NCI-H2081 (cell line): ENCODE measurements around the gene DPEP3.
A peak's percentile ranks its signal among the peaks of the same experiment; 100 is the strongest.

Experiments
- DNase-seq, 2 experiments: peaks; one replicate each; lab custom pipeline; 2025; lab: John Stamatoyannopoulos, UW

Gene DPEP3

GRCh38 chr16:67966549-67967182 lies 13.6 kb downstream of the DPEP3 start:
- DNase-seq: no peak

DNA sequence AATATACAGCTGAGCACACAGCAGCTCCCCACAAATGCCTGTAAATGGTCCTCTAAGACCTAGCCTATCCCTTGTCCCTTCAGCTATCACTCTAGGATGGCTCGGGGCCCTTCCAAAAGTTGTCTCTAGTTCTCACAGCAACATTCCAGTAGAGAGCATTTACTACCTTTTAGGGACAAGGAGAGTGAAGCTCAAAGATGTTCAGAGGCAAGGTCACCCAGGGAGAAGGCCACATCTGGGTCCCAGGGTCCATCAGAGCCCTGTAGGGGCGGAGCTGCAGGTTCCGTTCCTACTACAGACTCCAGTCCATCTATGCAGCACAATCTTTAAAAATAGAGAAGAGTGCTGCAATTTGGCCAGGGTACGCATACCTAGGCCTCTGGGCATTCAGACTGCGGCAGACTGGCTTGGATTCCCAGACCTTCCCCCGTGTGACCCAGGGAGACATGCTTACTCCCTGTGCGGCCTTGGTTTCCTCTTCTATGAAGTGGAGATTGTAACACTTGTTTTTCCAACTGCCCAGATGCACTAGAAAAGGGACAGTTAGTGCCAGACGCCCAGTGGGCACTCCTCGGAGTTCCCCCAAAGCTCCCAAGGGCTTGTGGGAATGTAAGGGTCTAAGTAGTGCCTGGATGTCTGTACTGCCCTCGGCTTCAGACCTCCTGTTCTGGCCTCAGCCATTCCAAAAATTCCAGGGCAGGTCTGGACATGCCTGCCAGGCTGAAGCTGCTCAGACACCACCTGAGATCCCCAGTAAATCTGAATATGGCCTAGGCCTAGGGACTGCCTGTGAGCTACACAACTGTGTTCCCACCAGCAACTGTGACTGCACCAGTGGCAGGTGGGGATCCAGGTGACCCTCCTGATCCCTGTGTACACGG lies 14.4 kb downstream of the DPEP3 start:
- DNase-seq: no peak

DNA sequence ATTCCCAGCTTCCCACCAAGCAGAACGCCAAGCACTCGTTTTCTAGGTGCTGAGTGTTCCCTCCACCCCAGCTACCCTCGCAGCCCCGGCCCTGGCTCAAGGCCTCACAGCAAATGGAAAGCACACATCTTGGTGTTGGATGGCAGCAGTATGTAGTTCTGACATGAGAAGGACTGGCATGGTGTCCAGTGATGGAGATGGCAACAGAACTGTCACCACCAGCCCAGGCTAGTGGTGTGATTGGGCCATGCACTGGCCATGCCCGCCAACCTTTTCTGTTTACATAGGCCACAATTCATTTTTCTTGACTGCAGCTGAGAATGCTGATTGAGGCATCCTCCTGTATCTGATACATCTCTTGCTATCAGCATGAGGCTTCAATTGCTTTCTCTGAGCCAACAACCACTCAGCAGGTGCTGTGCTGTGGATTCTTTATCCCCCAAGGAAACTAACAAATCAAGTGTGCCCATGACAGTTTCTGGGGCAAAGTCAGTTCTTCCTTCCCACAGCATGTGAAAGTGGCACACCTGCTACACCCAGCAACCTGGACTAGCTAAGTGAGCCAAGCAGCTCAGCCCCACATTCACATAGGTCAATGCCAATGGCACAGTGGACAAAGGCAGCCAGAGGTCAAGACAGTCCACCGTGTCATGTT lies 15.7 kb downstream of the DPEP3 start:
- peak in 1 of 2 experiments; percentile 5 for DNase-seq

GRCh38 chr16:67963662-67964321 lies 16.5 kb downstream of the DPEP3 start:
- no peak for DNase-seq

GRCh38 chr16:67963292-67963661 lies 17.0 kb downstream of the DPEP3 start:
- no peak for DNase-seq

DNA sequence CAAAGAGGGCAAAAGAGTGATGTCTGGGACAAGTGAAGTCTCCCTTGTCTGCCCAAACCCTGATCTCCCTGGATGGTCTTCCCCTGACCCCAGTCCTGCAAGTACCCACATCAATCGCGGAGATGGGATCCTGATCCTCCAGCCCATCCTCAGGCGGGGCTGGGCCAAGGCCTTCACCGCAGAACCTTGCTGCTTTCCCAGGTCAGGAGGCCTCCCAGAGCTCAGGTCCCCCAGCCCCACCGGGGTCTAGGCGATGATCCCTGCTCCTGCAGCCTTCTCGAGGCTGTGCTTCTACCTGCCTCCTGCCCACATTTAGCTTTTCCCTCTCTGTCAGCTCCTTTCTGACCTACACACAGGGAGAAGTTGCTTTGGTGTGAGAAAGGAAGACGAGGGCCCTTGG lies 18.2 kb downstream of the DPEP3 start:
- no peak for DNase-seq

DNA sequence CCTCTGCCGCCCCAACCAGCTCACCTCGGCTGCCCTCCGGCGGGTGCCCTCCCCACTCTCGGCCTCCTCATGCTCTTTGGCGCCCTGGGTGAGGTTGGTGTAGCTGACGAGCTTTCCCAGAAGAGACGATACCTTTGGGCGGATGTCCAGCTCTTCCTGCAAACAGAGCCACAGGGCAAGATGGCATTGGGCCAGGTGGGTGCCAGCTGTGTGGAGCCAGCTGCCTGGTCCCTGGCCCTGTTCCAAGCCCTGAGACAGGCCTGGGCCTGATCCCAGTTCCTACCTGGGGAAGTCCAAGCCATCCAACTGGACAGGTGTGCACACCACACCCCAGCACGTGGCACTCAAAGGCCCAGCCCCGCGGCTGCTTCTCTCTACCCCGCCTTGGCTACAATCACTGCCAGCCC lies 18.7 kb downstream of the DPEP3 start:
- peak; percentile 96 to 98 for DNase-seq

DNA sequence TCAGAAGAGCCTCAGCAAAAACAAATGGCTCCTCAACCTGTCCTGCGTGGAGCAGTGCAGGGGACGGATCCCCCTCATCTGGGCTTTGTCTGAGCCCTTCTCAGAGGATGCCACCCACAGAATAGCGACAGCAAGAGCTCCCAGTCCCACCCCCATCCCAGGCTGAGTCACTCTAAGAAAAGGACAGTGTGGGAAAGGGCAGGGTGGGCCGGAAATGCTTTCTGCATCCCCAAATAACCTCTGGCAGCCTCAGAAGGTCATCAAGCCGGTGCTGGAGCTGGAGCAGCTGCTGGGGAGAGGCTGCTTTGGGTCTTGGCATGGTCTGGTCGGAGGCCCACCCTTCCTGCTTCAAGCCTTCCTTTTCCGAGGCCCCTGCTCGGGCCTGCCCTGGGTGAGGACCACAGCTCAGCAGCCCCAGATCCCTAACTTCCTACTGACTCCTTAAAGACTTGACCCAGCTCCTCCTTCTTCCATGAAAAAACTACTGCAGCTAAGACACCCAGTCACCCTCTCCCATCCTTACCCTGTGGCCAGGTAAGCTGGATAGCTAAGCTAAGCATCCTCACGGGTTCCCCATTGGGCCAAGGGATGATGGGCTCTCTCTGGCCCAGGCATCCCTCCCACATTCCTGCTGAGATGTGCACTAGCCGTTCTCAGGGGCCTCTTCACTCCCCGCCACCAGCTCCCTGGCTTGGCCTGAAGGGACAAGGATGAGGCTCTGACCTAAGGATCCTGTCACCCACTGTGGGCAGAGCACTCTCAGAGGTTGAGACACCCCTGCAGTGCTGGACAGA lies 20.6 kb downstream of the DPEP3 start:
- no peak for DNase-seq

- DNase-seq: no peak
These were observed 22.7 kb downstream of the DPEP3 start for GRCh38 chr16:67957622-67958021.

GRCh38 chr16:67954421-67955196 lies 25.7 kb downstream of the DPEP3 start:
- no peak for DNase-seq

DNA sequence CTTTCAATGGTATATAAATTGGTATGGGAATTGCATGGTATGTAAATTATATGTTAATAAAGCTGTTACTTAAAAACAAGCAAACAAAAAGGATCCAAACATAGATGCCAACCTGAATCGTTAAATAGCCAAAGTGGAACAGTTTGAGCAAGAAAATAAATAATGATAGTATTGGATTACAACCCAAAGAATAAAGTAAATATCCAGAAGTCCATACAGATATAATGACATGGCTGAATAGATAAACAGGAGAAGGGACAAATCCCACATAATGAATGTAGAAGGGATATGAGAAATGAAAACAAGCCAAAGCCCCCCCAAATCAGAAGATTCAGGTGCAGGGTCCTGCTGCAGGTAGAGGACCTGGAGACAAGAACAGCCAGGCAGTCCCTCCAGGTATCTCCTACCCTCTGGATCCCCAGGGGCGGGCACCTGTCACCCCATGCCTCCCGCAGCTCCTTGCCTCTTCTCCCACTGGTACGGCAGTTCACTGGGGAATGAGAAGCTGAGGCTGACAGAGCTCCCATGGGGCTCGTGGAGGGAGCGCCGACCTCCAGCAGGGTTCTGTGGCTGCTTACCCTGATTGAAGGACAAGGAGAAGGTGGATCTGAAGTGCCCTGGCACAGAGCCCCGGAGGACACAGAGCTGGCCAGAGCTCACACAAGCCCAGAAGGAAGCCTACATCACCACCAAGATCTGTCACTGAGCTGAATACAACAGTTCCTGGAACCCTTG lies 26.5 kb downstream of the DPEP3 start:
- no peak for DNase-seq

DNA sequence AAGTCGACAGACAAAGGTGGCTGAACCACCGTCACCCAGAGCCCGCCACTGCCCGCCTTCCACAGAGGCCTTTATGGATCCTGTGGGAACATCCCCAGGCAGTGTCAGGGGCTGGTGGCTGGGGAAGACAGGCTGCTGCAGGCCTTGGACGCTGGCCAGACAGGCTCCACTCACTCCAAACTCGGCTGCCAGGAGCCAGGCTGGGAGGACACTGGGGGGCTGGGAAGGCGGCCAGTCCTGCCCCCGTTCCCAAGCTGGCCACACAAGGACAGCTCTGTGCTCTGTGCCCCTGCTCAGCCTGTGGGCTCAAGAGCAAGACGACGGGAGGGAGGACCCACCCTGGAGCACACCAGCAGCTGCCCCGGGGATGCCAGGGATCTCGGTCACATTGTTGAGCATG lies 28.8 kb downstream of the DPEP3 start:
- DNase-seq: no peak

- no peak for DNase-seq
These were observed 29.9 kb downstream of the DPEP3 start for GRCh38 chr16:67950335-67950843.

DNA sequence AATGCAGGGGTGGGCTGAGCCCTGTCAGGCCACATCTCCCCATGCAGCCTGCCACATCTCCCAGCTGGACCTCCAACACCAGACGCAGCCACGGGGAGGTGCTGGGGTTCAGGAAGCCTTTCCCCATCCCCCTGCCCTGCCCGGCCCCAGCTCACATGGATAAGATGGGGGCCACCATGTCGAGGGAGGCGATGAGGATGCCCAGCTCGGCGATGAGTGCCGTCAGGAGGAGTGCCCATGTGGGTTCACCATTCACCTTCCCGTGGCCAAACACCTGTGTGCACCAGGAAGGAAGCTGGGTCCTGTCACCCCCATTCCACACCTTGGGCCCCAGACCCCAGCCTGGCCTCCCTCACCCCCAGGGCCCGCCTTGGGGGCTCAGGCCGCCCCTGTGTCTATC lies 30.7 kb downstream of the DPEP3 start:
- DNase-seq: no peak

GRCh38 chr16:67948015-67948414 lies 32.3 kb downstream of the DPEP3 start:
- DNase-seq: no peak

GRCh38 chr16:67946966-67947558 lies 33.2 kb downstream of the DPEP3 start:
- no peak for DNase-seq

DNA sequence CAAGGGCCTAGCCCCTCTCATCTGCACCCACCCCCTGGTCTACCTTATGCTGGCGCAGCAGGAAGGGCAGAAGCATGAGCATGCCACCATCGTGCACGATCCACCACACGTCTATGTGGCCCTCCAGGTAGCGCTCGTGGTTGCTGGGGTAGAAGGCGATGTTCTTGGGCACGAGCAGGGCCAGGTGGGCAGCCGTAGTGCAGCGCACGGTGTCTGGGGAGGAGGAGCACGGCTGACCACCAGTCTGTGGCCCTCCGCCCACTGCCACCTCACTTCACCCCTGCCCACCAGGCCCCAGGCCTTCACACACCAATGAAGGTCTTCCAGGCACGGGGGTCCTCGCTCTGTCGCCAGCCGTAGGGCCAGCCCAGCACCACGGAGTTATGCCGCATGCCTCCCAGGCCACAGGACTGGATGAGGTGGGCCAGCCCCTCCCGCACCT lies 34.1 kb downstream of the DPEP3 start:
- DNase-seq: no peak

DNA sequence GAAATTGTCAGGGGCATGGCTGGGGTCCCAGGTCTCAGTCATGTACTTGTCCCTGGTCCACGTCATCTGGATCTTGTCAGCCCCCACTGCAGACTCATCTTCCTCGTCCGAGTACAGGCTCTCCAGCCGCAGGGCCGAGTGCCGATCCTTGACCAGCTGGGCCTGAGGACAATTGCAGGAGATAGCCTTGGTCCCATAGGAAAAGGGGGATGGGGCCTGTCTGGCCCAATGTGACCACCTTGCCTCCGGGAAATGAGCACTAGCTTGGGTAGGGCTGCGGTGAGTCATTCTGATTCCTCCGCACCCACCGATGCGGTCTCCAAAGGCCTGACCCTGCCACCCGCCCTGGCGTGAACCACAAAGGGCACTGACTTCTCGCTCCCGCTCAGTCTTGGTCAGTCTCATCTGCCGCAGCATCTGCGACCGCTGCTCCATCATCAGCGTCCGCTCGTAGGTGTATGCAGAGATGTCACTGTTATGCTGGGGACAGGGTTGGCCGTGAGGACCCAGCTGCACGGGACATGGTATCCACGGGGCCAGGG lies 34.8 kb downstream of the DPEP3 start:
- no peak for DNase-seq

- DNase-seq: no peak
These were observed 35.5 kb downstream of the DPEP3 start for GRCh38 chr16:67944690-67945391.
